ENCODE measurements around the gene WDR54. TPM values are rescaled to one million over a fixed set of nuclear protein-coding genes. Genes with fewer than 3 reads are reported as not detected.

WDR54 gene
- total and polyA plus RNA-seq, 10 of the 15 experiments (the other 5 are each of a cell fraction or from before 2014, with no cell fraction given): 38.2 to 116 (median 89.1) TPM

GRCh38 chr2:74472086-74472944 is 50.8 kb downstream of the WDR54 start, which contains the start of gene MRPL53 (continued):
- TF ChIP-seq CREB1 (IDR thresholded peaks at IDR 0.05; ENCODE audit: low read depth): peak; percentile 90
- TF ChIP-seq ZNF24 (IDR thresholded peaks at IDR 0.05): no peak
- peak; percentile 99 for TF ChIP-seq GABPA (IDR thresholded peaks at IDR 0.05; ENCODE audit: low read depth)
- TF ChIP-seq ZNF622 (IDR thresholded peaks at IDR 0.05): no peak
- no peak for TF ChIP-seq HDAC6 (IDR thresholded peaks at IDR 0.05; ENCODE audit: unreplicated experiment)
- TF ChIP-seq KDM1A (IDR thresholded peaks at IDR 0.05; ENCODE audit: borderline replicate concordance): no peak
- no peak for TF ChIP-seq ASH2L (IDR thresholded peaks at IDR 0.05; ENCODE audit: borderline replicate concordance, low read depth)
- TF ChIP-seq ZBTB11 (CRISPR knock-in tag; IDR thresholded peaks at IDR 0.05): peak; percentile 33; the same call in 1 of the 2 replicates
- TF ChIP-seq ZNF274 (IDR thresholded peaks at IDR 0.05; ENCODE audit: insufficient read depth, insufficient read length): no peak
- TF ChIP-seq EZH2 (IDR thresholded peaks at IDR 0.05; ENCODE audit: borderline replicate concordance, control insufficient read depth, low read depth, low read length): no peak
- peak; percentile 100 for TF ChIP-seq ZNF687 (IDR thresholded peaks at IDR 0.05)
- no peak for TF ChIP-seq USF1 (IDR thresholded peaks at IDR 0.05; ENCODE audit: borderline replicate concordance, extremely low read length, insufficient read depth, low read depth, low read length)
- peak; percentile 54 for TF ChIP-seq PBX3 (IDR thresholded peaks at IDR 0.05; ENCODE audit: insufficient replicate concordance, low read depth, low read length)
- peak; percentile 89 for TF ChIP-seq IKZF1 (conservative IDR thresholded peaks at IDR 0.05)
- no peak for TF ChIP-seq E2F4 (IDR thresholded peaks at IDR 0.05; ENCODE audit: low read depth, low read length)
- TF ChIP-seq ELK1 (IDR thresholded peaks at IDR 0.05; ENCODE audit: low read depth, low read length): peak; percentile 95

All from GM12878 (cell line).